Keratinocyte (primary cell): Measurements from ENCODE around the gene VPS9D1.

Experiments used
- CTCF ChIP-seq, 3 experiments: IDR thresholded peaks in 1 of 3; conservative IDR thresholded peaks in 1 of 3; optimal IDR thresholded peaks in 1 of 3; 2 replicates in 2 of 3; 3 replicates in 1 of 3; pipeline versions ENCODE3 to v1.5.1; 2011; ENCODE audit warnings: low read length in 3 of 3, mild to moderate bottlenecking in 3 of 3, moderate library complexity in 2 of 3, control low read depth in 1 of 3, inconsistent platforms in 1 of 3; ENCODE audit not compliant: insufficient read depth in 2 of 3; ENCODE audit errors: extremely low read depth in 1 of 3
- EZH2 ChIP-seq: IDR thresholded peaks from one replicate; pipeline ENCODE4 v1.6.1; 2012; ENCODE audit warnings: inconsistent platforms, mild to moderate bottlenecking, low read length, moderate library complexity

GRCh38 chr16:89707695-89708094, 13.0 kb downstream of the VPS9D1 start:
- TF ChIP-seq CTCF (optimal IDR thresholded peaks at IDR 0.05 in 1 of 3, IDR thresholded peaks at IDR 0.05 in 1 of 3, conservative IDR thresholded peaks at IDR 0.05 in 1 of 3; ENCODE audit: extremely low read depth in 1 of 3, insufficient read depth in 2 of 3, low read length in 3 of 3) (no peak), EZH2 (no peak)
